Measurements from ENCODE around the gene GGA2. TPM values are rescaled to one million over a fixed set of nuclear protein-coding genes. Genes with fewer than 3 reads are reported as not detected.
"Not testable (repeated sequence)": the region's sequence is repeated elsewhere in the genome, so short reads cannot be mapped to it uniquely, and the experiment has no call there.

GGA2 gene
- total RNA-seq, 2 experiments from 2014 or later: 112 to 115 TPM

DNA sequence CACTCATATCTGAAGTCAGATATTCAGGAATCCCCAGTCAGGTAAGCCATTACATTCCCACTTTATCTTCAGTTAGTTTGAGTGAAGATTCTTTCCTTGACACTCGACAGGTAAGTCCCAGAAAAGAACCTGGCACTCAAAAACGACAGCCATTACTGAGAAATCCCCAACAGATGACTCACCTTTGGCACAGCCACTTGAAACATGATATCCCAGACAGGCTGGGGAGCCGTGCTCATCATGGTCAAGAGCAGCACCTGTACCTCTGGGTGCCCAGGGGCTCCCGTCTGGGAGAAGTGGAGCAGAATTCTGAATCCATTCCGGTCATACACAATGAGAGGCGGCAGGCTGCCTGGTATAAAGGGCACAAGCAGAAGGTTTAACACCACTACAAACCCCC, 40.5 kb downstream of the GGA2 start:
- Mint-ChIP-seq H3K27me3 (no peaks in the 10 kb centered on the region), H3K9me3 (ENCODE audit: low read depth) (no peaks in the 10 kb centered on the region), H3K27ac (no peak overlapping the region), H3K36me3 (peaks cover 27% of the 10 kb centered on the region), H3K4me3 (no peak overlapping the region), H3K4me1 (peaks cover 2% of the 10 kb centered on the region)
- CTCF ChIA-PET: no interaction called here
- ATAC-seq (no peak), DNase-seq (no peak)

DNA sequence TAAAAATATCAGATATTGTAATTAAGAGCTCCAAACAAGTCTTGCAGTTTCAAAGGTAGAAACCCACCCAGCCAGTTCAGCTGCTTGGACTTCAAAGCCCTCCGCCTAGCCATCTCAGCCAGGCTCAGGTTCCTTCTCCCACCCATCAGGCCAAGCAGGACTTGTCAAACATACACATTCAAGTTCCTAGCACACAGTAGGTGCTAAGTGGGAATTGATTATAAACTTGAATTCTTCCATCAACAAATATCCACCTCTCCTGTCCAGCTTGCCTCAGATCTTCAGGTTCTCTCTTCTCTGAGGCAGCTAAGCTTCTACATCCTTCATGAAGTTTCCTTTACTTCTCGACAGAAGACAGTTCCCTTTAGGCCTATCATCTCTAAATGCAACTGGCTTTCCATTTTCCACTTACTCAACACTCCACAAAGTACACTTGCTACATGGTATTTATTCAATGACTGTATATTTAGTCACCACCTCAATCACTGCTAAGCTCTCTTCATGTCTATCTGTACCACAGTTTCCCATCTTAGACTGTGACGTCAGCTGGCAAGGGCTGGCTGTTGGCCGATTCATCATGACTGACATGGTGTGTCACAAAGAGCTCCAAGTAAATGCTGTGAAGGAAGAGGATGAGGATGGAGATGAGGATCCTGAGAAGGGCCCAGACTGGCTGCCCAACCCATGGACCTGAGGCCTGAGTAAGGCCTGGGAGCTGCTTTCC, 44.0 kb downstream of the GGA2 start:
- Mint-ChIP-seq H3K4me1 (peaks cover 2% of the 10 kb centered on the region), H3K9me3 (ENCODE audit: low read depth) (no peaks in the 10 kb centered on the region), H3K27ac (no peak overlapping the region), H3K27me3 (no peaks in the 10 kb centered on the region), H3K36me3 (peaks cover 23% of the 10 kb centered on the region), H3K4me3 (no peak overlapping the region)
- no peak for DNase-seq
- CTCF ChIA-PET: no interaction called here
- ATAC-seq: no peak

DNA sequence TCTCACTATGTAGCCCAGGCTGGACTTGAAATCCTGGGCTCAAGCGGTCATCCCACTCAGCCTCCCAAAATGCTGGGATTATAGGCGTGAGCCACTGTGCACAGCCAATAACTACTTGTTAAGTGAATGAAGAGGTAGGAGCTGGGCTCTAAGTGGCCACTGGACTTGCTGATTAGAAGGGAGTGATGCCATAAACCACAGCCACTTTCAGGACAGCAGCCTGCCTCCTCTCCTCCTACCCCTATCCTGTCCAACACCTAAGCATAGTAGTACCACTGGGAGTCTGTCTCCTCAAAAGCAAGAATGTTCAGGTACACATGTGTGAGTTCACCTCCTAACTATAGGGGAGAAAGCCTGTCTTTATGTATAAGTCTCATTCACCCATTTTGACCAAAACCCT, 45.1 kb downstream of the GGA2 start:
- H3K27ac Mint-ChIP-seq: no peak overlapping the region
- peaks cover 1% of the 10 kb centered on the region for H3K4me1 Mint-ChIP-seq
- no peaks in the 10 kb centered on the region for H3K27me3 Mint-ChIP-seq
- H3K36me3 Mint-ChIP-seq: peaks cover 22% of the 10 kb centered on the region
- H3K9me3 Mint-ChIP-seq (ENCODE audit: low read depth): no peaks in the 10 kb centered on the region
- CTCF ChIA-PET: no interaction called here
- no peak for ATAC-seq
- H3K4me3 Mint-ChIP-seq: no peak overlapping the region
- DNase-seq: no peak

DNA sequence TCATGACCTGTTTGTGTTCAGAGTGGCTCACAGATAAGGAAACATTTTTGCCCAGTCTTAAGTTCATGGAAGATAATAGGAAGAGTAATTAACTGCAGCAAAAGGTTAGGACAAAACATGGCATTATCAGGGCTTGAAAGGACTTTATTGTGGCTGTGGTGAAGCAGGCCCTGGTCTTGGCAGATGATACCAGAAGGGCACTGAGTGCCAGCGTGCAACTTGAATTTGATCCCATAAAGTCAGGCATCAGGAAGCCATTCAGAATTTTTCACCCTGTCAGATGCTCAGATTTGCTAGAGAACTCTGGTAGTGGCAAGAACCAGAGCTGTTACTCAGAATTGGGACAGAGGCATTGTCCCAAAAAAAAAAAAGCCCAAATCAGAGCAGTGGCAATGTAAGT, 46.1 kb downstream of the GGA2 start:
- Mint-ChIP-seq H3K27me3 (no peaks in the 10 kb centered on the region), H3K36me3 (peaks cover 17% of the 10 kb centered on the region), H3K9me3 (ENCODE audit: low read depth) (no peaks in the 10 kb centered on the region), H3K27ac (no peak overlapping the region), H3K4me1 (no peaks in the 10 kb centered on the region), H3K4me3 (no peak overlapping the region)
- ATAC-seq (no peak), DNase-seq (no peak)
- CTCF ChIA-PET: no interaction called here

DNA sequence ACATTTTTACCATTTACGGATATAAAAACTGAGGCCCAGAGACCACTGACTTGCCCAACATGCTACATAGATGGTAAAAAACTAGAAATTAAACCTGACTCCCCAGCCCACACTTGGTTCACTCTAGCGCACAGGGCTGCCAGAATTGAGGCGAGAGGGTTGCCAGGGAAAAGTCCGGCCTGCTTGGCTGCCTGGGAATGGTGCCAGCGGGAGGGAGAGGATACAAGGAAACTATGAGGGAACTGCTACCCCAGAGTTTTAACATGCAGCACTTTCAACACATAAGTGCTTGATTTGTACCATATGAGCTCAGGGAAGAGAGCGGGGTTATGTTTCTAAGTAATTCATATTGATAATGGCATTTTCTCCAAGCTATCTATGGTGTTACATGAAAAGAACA, 47.3 kb downstream of the GGA2 start:
- not testable (repeated sequence) for H3K4me1 Mint-ChIP-seq; H3K4me3 Mint-ChIP-seq; ATAC-seq; H3K27me3 Mint-ChIP-seq; H3K9me3 Mint-ChIP-seq (ENCODE audit: low read depth); H3K27ac Mint-ChIP-seq; DNase-seq
- CTCF ChIA-PET: interaction anchor here (1.3 kb wide), 1 partner anchor 27 kb away, joined by 6 read pairs; no protein-coding TSS in a partner anchor
- peaks cover 15% of the 10 kb centered on the region for H3K36me3 Mint-ChIP-seq

DNA sequence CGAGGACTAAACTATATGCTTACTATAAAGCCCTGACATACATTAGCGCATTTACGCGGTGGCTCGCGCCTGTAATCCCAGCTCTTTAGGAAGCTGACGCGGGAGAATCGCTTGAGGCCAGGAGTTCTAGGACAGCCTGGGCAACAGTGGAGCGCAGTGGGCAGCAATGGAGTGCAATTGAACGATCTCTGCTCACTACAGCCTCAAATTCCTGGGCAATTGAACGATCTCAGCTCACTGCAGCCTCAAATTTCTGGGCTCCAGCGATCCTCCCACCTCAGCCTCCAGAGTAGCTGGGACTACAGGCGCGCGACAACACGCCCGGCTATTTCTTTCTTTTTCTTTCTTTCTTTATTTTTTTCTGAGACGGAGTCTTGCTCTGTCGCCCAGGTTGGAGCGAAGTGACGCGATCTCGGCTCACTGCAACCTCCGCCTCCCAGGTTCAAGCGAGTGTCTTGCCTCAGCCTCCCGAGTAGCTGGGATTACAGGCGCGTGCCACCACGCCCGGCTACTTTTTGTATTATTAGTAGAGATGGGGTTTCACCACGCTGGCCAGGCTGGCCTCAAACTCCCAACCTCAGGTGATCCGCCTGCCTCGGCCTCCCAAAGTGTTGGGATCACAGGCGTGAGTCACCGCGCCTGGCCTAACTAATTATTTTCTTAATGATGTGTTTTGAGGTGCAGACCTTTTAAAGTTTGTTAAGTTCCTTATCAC, 56.8 kb downstream of the GGA2 start:
- ATAC-seq: no peak
- no peak for DNase-seq
- Mint-ChIP-seq H3K4me1 (peaks cover 18% of the 10 kb centered on the region), H3K27me3 (no peaks in the 10 kb centered on the region), H3K36me3 (peaks cover 3% of the 10 kb centered on the region), H3K27ac (peak overlapping the region; percentile 84), H3K9me3 (ENCODE audit: low read depth) (no peaks in the 10 kb centered on the region), H3K4me3 (peak overlapping the region; percentile 93)
- CTCF ChIA-PET: interaction anchor here (0.7 to 2.5 kb wide), 2 partner anchors 18 to 29 kb away, joined by 3 to 16 read pairs; no protein-coding TSS in a partner anchor

DNA sequence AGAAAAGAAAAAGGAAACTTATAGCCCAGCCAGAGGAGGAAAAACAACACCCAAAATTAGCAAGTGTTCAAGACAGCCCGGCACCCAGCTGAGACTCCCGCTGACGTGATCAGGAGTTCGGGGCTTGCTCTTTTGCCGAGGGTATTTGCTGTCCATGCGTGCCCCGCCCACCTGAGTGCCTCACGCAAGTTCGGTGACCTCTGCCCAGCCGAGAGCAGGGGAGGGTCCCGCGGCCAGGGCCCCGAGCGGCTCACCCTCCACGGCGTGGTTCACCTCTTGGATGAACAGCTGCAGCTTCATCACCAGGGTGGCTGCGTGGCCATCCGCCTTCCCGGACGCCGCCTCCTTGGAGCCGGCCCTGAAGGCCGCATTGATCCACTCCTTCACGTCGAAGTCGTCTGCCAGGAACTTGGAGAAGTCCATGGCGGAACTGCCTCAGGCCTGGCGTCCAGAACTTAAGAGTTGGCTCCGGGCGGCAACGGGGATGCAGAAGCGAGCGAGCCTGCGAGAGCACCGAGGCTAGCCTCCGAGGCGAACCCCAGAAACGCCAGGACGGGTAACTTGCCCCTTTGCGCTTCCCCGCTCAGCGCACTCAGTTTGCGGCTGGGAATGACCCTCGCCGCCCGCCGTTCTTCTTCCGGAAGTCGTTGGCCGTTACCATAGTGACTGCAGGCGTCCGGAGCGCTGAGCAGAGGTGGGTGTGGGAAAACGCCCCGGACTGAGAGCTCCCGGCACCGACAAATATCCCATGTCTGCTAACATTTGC, 57.5 kb downstream of the GGA2 start, which contains the start of gene COG7:
Gene COG7, minus strand, starts transcription at position 618 of the 766 bp plus-strand sequence. Its CDS starts 195 bp downstream, at position 423.
- DNase-seq (peak; percentile 90), ATAC-seq (peak; percentile 94)
- peak within 1 kb of the TSS; percentile 84 for H3K27ac Mint-ChIP-seq
- H3K9me3 Mint-ChIP-seq (ENCODE audit: low read depth): no peaks in the 10 kb centered on the region
- peaks cover 3% of the 10 kb centered on the region for H3K36me3 Mint-ChIP-seq
- CTCF ChIA-PET: interaction anchor here (0.7 to 2.5 kb wide), 3 partner anchors 17 to 105 kb away, joined by 3 to 16 read pairs (median 3); partner anchors contain the start of genes EARS2 and UBFD1
- peaks cover 18% of the 10 kb centered on the region for H3K4me1 Mint-ChIP-seq
- no peaks in the 10 kb centered on the region for H3K27me3 Mint-ChIP-seq
- peak within 1 kb of the TSS; percentile 93 for H3K4me3 Mint-ChIP-seq

DNA sequence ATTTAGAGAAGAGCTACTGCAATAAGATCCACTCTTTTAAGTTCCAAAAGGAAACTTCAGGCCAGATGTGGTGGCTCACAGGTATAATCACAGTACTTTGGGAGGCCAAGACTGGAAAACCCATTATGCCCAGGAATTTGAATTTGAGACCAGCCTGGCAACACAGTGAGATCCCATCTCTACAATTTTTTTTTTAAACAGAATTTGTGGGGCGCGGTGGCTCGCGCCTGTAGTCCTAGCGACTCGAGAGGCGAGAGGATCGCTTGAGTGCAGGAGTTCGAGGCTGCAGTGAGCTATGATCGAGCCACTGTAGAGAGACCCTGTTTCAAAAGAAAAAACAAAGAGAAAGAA, 58.1 kb downstream of the GGA2 start:
- CTCF ChIA-PET: interaction anchor here (1.0 to 2.5 kb wide), 2 partner anchors 17 to 105 kb away, joined by 3 to 16 read pairs; partner anchors contain the start of genes EARS2 and UBFD1
- DNase-seq: no peak
- Mint-ChIP-seq H3K4me1 (peaks cover 18% of the 10 kb centered on the region), H3K27me3 (no peaks in the 10 kb centered on the region), H3K4me3 (peak overlapping the region; percentile 93), H3K9me3 (ENCODE audit: low read depth) (no peaks in the 10 kb centered on the region), H3K36me3 (peaks cover 3% of the 10 kb centered on the region), H3K27ac (peak overlapping the region; percentile 84)
- no peak for ATAC-seq

DNA sequence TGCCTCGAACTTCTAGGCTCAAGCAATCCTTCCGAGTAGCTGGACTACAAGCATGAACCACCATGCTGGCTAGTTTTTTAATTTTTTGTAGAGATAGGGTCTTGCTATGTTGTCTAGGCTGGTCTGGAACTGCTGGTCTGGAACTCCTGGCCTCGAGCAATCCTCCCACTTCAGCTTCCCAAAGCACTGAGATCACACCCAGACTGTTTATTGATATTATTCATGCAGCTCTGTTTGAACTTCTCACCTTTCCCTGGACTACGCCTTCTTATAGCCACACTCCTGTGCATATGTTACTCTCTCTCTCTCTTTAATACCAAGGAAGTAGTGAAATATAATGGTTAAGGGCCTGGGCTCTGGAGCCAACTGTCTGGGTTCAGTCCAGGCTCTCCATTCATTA, 61.9 kb downstream of the GGA2 start:
- CTCF ChIA-PET: no interaction called here

DNA sequence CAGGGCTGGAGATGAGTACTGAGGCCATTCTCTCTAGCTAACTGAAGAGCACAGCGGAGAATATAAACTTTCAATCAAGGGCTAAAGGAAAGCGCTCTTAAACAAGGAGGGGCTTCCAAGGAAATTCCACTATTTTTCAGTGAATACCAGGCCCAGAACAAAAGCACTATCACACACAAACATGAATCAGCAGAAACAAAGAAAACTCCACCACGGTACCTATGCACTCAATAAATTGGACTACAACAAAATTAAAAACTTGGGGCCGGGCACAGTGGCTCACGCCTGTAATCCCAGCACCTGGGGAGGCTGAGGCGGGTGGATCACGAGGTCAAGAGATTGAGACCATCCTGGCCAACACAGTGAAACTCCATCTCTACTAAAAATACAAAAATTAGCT, 72.8 kb downstream of the GGA2 start:
- H3K9me3 Mint-ChIP-seq (ENCODE audit: low read depth); H3K27me3 Mint-ChIP-seq; H3K27ac Mint-ChIP-seq; H3K4me1 Mint-ChIP-seq; H3K4me3 Mint-ChIP-seq; DNase-seq; ATAC-seq: not testable (repeated sequence)
- CTCF ChIA-PET: interaction anchor here (0.8 to 5.9 kb wide), 3 partner anchors 12 to 256 kb away, joined by 3 to 81 read pairs (median 3); partner anchors contain the start of gene SCNN1G
- H3K36me3 Mint-ChIP-seq: peaks cover 22% of the 10 kb centered on the region

More for the DNA sequence above, 61.9 kb downstream of the GGA2 start:
- Mint-ChIP-seq H3K36me3 (peaks cover 10% of the 10 kb centered on the region), H3K9me3 (ENCODE audit: low read depth) (no peaks in the 10 kb centered on the region), H3K27me3 (no peaks in the 10 kb centered on the region), H3K4me3 (no peak overlapping the region), H3K27ac (no peak overlapping the region), H3K4me1 (peaks cover 24% of the 10 kb centered on the region)
- no peak for ATAC-seq
- no peak for DNase-seq

DNA sequence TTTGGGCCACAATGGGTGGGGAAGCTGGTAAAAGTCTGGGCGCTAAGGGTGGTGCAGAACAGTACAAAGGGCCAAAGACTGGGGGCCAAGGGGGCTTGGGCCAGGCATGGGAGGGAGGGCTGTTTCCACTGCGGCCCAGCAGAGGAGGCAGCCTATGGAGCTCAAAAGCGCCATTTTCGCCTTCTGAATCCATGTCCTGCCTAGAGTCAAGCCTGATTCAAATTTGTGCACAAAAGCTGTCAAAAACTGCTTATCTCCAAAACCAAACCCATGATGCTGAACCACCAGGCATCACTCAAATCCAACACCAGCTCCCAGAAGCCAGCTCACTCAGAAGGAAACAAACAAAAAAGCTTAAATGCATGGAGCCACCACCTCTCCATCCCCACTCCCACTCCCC, 73.3 kb downstream of the GGA2 start:
- Mint-ChIP-seq H3K27me3 (no peaks in the 10 kb centered on the region), H3K27ac (peak overlapping the region; percentile 29), H3K4me3 (no peak overlapping the region), H3K4me1 (peaks cover 4% of the 10 kb centered on the region), H3K36me3 (peaks cover 22% of the 10 kb centered on the region), H3K9me3 (ENCODE audit: low read depth) (no peaks in the 10 kb centered on the region)
- ATAC-seq: no peak
- DNase-seq: no peak
- CTCF ChIA-PET: interaction anchor here (0.8 to 5.9 kb wide), 5 partner anchors 12 to 255 kb away, joined by 3 to 81 read pairs (median 16); partner anchors contain the start of genes COG7 and SCNN1G

DNA sequence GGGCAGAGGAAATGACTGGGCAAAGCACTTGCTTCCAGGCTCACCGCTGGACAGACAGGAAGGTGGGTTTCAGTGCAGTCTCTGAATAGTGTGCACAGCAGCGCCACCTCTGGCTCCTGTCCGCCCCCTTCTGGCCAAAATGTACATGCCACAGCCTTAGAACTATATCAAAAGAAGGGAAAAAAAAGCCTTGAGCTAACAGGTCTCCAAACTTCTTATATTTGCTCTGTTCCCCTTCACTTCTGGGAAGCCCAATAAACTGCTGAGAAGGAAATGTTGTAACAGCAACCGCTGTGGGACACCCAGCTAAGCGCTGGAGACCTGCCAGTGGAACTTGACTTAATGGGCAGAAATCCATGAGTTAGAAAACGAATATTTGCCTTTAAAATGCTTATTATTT, 74.8 kb downstream of the GGA2 start:
- no peak overlapping the region for H3K4me3 Mint-ChIP-seq
- peak; percentile 94 for ATAC-seq
- CTCF ChIA-PET: interaction anchor here (0.5 to 5.9 kb wide), 36 partner anchors 7 to 536 kb away, joined by 3 to 81 read pairs (median 4); partner anchors contain the start of genes COG7, EARS2, GGA2 and SCNN1G
- no peaks in the 10 kb centered on the region for H3K27me3 Mint-ChIP-seq
- H3K4me1 Mint-ChIP-seq: peaks cover 4% of the 10 kb centered on the region
- H3K9me3 Mint-ChIP-seq (ENCODE audit: low read depth): no peaks in the 10 kb centered on the region
- DNase-seq: peak; percentile 78
- H3K27ac Mint-ChIP-seq: no peak overlapping the region
- H3K36me3 Mint-ChIP-seq: peaks cover 20% of the 10 kb centered on the region

DNA sequence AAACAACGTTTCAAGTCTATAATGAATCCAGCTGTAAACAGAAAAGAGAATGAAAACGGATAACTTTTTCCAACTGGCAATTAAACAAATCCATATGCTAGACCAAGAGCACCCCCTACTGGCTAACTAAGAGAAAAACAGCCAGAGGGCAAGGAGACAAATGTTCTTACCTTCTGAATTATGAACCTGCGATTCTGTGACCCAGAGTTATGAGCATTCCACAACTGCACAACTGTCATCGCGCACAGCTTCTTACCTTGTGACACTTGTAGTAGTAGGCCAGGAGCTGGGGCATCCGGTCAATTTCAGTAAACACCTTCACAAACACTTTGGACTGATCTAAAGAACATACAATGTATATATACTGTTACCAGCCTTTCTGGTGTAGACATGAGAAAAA, 75.9 kb downstream of the GGA2 start:
- H3K4me1 Mint-ChIP-seq: peaks cover 4% of the 10 kb centered on the region
- H3K27ac Mint-ChIP-seq: no peak overlapping the region
- H3K27me3 Mint-ChIP-seq: no peaks in the 10 kb centered on the region
- H3K9me3 Mint-ChIP-seq (ENCODE audit: low read depth): no peaks in the 10 kb centered on the region
- ATAC-seq (peak; percentile 35), DNase-seq (peak; percentile 41)
- H3K36me3 Mint-ChIP-seq: peaks cover 18% of the 10 kb centered on the region
- no peak overlapping the region for H3K4me3 Mint-ChIP-seq
- CTCF ChIA-PET: interaction anchor here (0.9 to 5.9 kb wide), 30 partner anchors 8 to 1070 kb away, joined by 3 to 81 read pairs (median 4); partner anchors contain the start of genes COG7, EARS2, GGA2 and SCNN1G
